A549 (cell line): Measurements from ENCODE around the gene TBC1D24.

Source experiments
- CEBPB ChIP-seq, 2 experiments: fragments of >200 bp in 1 of 2; sonication (Bioruptor Twin) in 1 of 2; formaldehyde crosslinking in 1 of 2; IDR thresholded peaks; 2 replicates each; pipeline ENCODE4 v1.6.1; 2012 to 2016
- CHD4 ChIP-seq: fragments of 200-600 bp; sonication (generic); IDR thresholded peaks from 2 replicates; pipeline ENCODE4 v1.6.1; 2016; ENCODE audit warnings: antibody characterized with exemption, mild to moderate bottlenecking, borderline replicate concordance
- CTCF ChIP-seq: fragments of >200 bp; sonication (Bioruptor Twin); formaldehyde crosslinking; IDR thresholded peaks from 3 replicates; pipeline ENCODE4 v1.5.1; 2016
- EP300 ChIP-seq, 2 experiments: fragments of >200 bp; sonication (Bioruptor Twin); formaldehyde crosslinking; IDR thresholded peaks; 2 replicates in 1 of 2; 3 replicates in 1 of 2; pipeline ENCODE4 v1.6.1; 2016 to 2017
- MAFK ChIP-seq: fragments of 450-650 bp; IDR thresholded peaks from 2 replicates; pipeline ENCODE4 v1.6.1; 2014; ENCODE audit not compliant: partially characterized antibody
- MAX ChIP-seq: IDR thresholded peaks from 2 replicates; pipeline ENCODE4 v1.6.1; 2012
- MAZ ChIP-seq: fragments of 150-350 bp; IDR thresholded peaks from 2 replicates; pipeline ENCODE4 v1.6.1; 2014; ENCODE audit warnings: antibody characterized with exemption, low read depth, low read length, borderline replicate concordance
- PBX3 ChIP-seq: IDR thresholded peaks from 2 replicates; pipeline ENCODE4 v1.6.1; 2012
- REST ChIP-seq: fragments of 200-600 bp; sonication (generic); IDR thresholded peaks from 2 replicates; pipeline ENCODE4 v1.6.1; 2016; ENCODE audit warnings: antibody characterized with exemption, mild to moderate bottlenecking, moderate library complexity
- RFX5 ChIP-seq: fragments of 450-650 bp; IDR thresholded peaks from 2 replicates; pipeline ENCODE4 v1.7.1; 2014; ENCODE audit warnings: antibody characterized with exemption, mild to moderate bottlenecking, moderate library complexity
- ZFP36 ChIP-seq: fragments of 450-650 bp; IDR thresholded peaks from 2 replicates; pipeline ENCODE4 v1.6.1; 2014; ENCODE audit warnings: borderline replicate concordance; ENCODE audit not compliant: partially characterized antibody
- TF ChIP-seq, protein P1 (sequence below): fragments of 250-450 bp; sonication (Bioruptor Pico); IDR thresholded peaks from 2 replicates; pipeline ENCODE4 v1.5.0; 2021; ENCODE audit warnings: mild to moderate bottlenecking, moderate library complexity, borderline replicate concordance
- TF ChIP-seq, protein P2 (sequence below): fragments of 150-350 bp; IDR thresholded peaks from 2 replicates; pipeline ENCODE4 v1.6.1; 2014; ENCODE audit warnings: low read depth, mild to moderate bottlenecking, low read length

GRCh38 chr16:2487903-2488531 lies 13.1 kb downstream of the TBC1D24 start:
- TF ChIP-seq EP300 (IDR thresholded peaks at IDR 0.05), result no peak
- no peak for TF ChIP-seq CTCF
- TF ChIP-seq REST, result no peak
- TF ChIP-seq CHD4, result no peak
- no peak for TF ChIP-seq MAZ
- TF ChIP-seq RFX5, result no peak
- TF ChIP-seq MAX, result no peak
- TF ChIP-seq CEBPB (IDR thresholded peaks at IDR 0.05), result no peak
- TF ChIP-seq, protein P1, sequence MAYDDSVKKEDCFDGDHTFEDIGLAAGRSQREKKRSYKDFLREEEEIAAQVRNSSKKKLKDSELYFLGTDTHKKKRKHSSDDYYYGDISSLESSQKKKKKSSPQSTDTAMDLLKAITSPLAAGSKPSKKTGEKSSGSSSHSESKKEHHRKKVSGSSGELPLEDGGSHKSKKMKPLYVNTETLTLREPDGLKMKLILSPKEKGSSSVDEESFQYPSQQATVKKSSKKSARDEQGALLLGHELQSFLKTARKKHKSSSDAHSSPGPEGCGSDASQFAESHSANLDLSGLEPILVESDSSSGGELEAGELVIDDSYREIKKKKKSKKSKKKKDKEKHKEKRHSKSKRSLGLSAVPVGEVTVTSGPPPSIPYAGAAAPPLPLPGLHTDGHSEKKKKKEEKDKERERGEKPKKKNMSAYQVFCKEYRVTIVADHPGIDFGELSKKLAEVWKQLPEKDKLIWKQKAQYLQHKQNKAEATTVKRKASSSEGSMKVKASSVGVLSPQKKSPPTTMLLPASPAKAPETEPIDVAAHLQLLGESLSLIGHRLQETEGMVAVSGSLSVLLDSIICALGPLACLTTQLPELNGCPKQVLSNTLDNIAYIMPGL (CRISPR knock-in tag), result no peak
- TF ChIP-seq PBX3, result no peak
- TF ChIP-seq ZFP36, result no peak
- no peak for TF ChIP-seq MAFK
- TF ChIP-seq, protein P2, sequence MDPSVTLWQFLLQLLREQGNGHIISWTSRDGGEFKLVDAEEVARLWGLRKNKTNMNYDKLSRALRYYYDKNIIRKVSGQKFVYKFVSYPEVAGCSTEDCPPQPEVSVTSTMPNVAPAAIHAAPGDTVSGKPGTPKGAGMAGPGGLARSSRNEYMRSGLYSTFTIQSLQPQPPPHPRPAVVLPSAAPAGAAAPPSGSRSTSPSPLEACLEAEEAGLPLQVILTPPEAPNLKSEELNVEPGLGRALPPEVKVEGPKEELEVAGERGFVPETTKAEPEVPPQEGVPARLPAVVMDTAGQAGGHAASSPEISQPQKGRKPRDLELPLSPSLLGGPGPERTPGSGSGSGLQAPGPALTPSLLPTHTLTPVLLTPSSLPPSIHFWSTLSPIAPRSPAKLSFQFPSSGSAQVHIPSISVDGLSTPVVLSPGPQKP, result no peak
